ENCODE results near the gene BTG1. TPM values are rescaled to one million over a fixed set of nuclear protein-coding genes. Genes with fewer than 3 reads are reported as not detected.

Gene BTG1
- total and polyA plus RNA-seq, 4 donors: 25.7 to 86.9 (median 63.6) TPM

- intact Hi-C loops (cut with DNase I): no loop called here
- H3K36me3 ChIP-seq (ENCODE audit: control insufficient read depth in 1 of 2, insufficient read depth in 2 of 2, low read length in 1 of 2): no peaks in the 10 kb centered on the region
- peaks cover 0 to 2% of the 10 kb centered on the region in 2 donors for H3K4me1 ChIP-seq (ENCODE audit: control insufficient read depth in 1 of 2, insufficient read depth in 2 of 2, low read length in 2 of 2)
- no peak overlapping the region for H3K4me3 ChIP-seq (ENCODE audit: low read length in 2 of 2)
- no peaks in the 10 kb centered on the region for H3K27me3 ChIP-seq (ENCODE audit: control insufficient read depth in 1 of 2, insufficient read depth in 2 of 2, low read length in 1 of 2)
- ATAC-seq (ENCODE audit: low FRiP score) (no peak), DNase-seq (no peak)
- H3K27ac ChIP-seq (ENCODE audit: low read depth in 1 of 2, low read length in 2 of 2): no peak overlapping the region
- no peaks in the 10 kb centered on the region for H3K9me3 ChIP-seq (ENCODE audit: control insufficient read depth, low read length)
- WGBS, 2 donors: 72 to 99% methylated on average over 4 of the region's 4 CpGs
Measured at GRCh38 chr12:92122941-92123779, 22.5 kb downstream of the BTG1 start.

DNA sequence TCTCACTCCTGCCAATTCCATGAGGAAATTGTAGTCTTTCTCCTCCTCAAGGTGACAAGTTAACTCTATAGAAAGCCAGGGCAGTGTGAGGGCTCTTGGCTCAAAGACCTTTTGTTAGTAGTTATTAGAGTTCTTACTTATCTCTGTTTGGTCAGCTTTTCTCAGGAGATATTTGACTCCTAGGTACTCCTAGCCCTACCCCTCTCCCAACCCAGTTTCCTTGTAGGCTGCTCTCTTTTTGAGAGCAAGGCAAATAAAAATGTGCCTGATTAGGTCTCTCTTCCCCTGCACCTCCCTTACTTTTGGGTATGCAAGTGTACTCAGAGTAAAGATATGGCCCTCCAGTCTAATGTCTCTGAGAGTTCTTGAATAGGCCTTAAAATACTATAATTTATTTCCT, 23.8 kb downstream of the BTG1 start:
- DNase-seq (no peak), ATAC-seq (ENCODE audit: low FRiP score) (no peak)
- H3K9me3 ChIP-seq (ENCODE audit: control insufficient read depth, low read length): no peaks in the 10 kb centered on the region

GRCh38 chr12:92118826-92119536, 26.7 kb downstream of the BTG1 start:
- H3K4me1 ChIP-seq (ENCODE audit: control insufficient read depth in 1 of 2, insufficient read depth in 2 of 2, low read length in 2 of 2): peaks cover 0 to 2% of the 10 kb centered on the region in 2 donors
- 93 to 96% methylated on average over 2 of the region's 2 CpGs for WGBS, 2 donors
- DNase-seq: no peak
- intact Hi-C loops (cut with DNase I): no loop called here
- H3K36me3 ChIP-seq (ENCODE audit: control insufficient read depth in 1 of 2, insufficient read depth in 2 of 2, low read length in 1 of 2): no peaks in the 10 kb centered on the region
- H3K27me3 ChIP-seq (ENCODE audit: control insufficient read depth in 1 of 2, insufficient read depth in 2 of 2, low read length in 1 of 2): no peaks in the 10 kb centered on the region
- no peaks in the 10 kb centered on the region for H3K9me3 ChIP-seq (ENCODE audit: control insufficient read depth, low read length)
- no peak overlapping the region for H3K4me3 ChIP-seq (ENCODE audit: low read length in 2 of 2)
- H3K27ac ChIP-seq (ENCODE audit: low read depth in 1 of 2, low read length in 2 of 2): no peak overlapping the region
- ATAC-seq (ENCODE audit: low FRiP score): no peak

More for the DNA sequence above, 23.8 kb downstream of the BTG1 start:
- Histone ChIP-seq H3K27ac (ENCODE audit: low read depth in 1 of 2, low read length in 2 of 2) (no peak overlapping the region), H3K4me1 (ENCODE audit: control insufficient read depth in 1 of 2, insufficient read depth in 2 of 2, low read length in 2 of 2) (peaks cover 0 to 2% of the 10 kb centered on the region in 2 donors), H3K27me3 (ENCODE audit: control insufficient read depth in 1 of 2, insufficient read depth in 2 of 2, low read length in 1 of 2) (no peaks in the 10 kb centered on the region), H3K36me3 (ENCODE audit: control insufficient read depth in 1 of 2, insufficient read depth in 2 of 2, low read length in 1 of 2) (no peaks in the 10 kb centered on the region), H3K4me3 (ENCODE audit: low read length in 2 of 2) (no peak overlapping the region)
- intact Hi-C loops (cut with DNase I): no loop called here

DNA sequence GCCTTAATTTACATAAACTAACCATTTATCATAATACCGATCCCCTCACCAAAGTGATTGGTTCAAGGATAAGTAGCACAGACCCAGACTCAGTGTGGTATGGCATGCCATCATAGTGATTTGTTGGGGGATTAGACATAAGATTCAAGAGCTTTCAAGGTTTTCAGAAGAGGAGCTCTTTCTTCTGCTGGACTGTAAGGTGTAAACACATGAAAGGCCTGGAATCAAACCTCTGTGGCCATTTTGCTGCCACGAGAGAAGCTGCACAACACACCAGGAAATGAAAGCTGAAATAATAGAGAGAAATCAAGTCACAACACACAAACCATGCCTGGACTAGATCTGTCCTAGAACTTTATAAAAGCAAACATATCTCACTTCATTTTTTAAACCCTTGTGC, 30.8 kb downstream of the BTG1 start:
- no peak for DNase-seq
- H3K9me3 ChIP-seq (ENCODE audit: control insufficient read depth, low read length): no peaks in the 10 kb centered on the region
- 97 to 98% methylated on average over 2 of the region's 2 CpGs for WGBS, 2 donors
- intact Hi-C loops (cut with DNase I): no loop called here
- H3K27me3 ChIP-seq (ENCODE audit: control insufficient read depth in 1 of 2, insufficient read depth in 2 of 2, low read length in 1 of 2): no peaks in the 10 kb centered on the region
- no peaks in the 10 kb centered on the region for H3K36me3 ChIP-seq (ENCODE audit: control insufficient read depth in 1 of 2, insufficient read depth in 2 of 2, low read length in 1 of 2)
- ATAC-seq (ENCODE audit: low FRiP score): no peak
- no peak overlapping the region for H3K27ac ChIP-seq (ENCODE audit: low read depth in 1 of 2, low read length in 2 of 2)
- H3K4me1 ChIP-seq (ENCODE audit: control insufficient read depth in 1 of 2, insufficient read depth in 2 of 2, low read length in 2 of 2): no peaks in the 10 kb centered on the region
- no peak overlapping the region for H3K4me3 ChIP-seq (ENCODE audit: low read length in 2 of 2)

DNA sequence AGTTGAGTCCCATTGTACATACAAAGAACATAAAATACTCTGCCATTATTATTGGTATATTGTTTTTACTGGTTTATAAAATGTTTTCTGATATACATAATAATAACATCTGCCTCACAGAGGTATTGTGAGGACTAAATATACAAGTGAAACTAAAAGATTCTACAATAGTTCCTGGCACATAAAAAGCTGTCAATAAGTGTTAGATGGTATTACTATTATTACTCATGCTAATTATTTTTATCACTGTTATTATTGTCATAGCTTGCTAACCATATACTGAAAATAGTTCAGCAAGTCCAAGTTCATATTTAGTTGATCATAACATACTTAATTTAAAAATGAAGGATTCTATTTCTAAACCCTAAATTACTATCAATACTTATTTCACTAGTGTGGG, 34.4 kb downstream of the BTG1 start:
- H3K4me3 ChIP-seq (ENCODE audit: low read length in 2 of 2): no peak overlapping the region
- no peak for ATAC-seq (ENCODE audit: low FRiP score)
- H3K4me1 ChIP-seq (ENCODE audit: control insufficient read depth in 1 of 2, insufficient read depth in 2 of 2, low read length in 2 of 2): no peaks in the 10 kb centered on the region
- no peak overlapping the region for H3K27ac ChIP-seq (ENCODE audit: low read depth in 1 of 2, low read length in 2 of 2)
- H3K27me3 ChIP-seq (ENCODE audit: control insufficient read depth in 1 of 2, insufficient read depth in 2 of 2, low read length in 1 of 2): no peaks in the 10 kb centered on the region
- H3K9me3 ChIP-seq (ENCODE audit: control insufficient read depth, low read length): no peaks in the 10 kb centered on the region
- intact Hi-C loops (cut with DNase I): no loop called here
- DNase-seq: no peak
- no peaks in the 10 kb centered on the region for H3K36me3 ChIP-seq (ENCODE audit: control insufficient read depth in 1 of 2, insufficient read depth in 2 of 2, low read length in 1 of 2)

DNA sequence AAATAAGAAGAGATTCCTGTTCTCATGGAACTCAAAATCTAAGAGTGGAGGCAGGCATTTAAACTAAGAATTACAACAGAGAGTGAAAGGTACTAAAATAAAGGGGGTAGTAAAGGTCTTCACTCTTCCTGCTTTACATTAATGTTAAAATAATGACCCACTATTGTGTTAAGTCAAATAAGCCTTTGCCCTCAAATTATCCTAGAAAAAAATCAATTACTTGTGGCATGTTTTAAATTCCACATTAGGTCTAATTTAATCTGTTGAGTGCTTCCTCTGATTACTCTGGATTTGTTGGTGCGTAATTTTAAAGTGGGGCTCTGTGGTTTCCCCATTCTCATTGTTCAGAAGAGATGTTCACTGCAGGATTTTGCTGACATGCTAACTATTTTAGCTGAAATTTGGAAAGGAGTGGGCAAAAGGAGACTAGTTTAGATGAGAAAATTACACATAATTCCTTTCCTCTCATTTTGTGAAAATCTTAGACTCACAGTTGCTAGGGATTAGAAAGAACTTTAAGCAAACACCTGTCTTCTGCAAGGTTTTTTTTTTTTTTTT, 35.5 kb downstream of the BTG1 start:
- H3K27ac ChIP-seq (ENCODE audit: low read depth in 1 of 2, low read length in 2 of 2): no peak overlapping the region
- H3K27me3 ChIP-seq (ENCODE audit: control insufficient read depth in 1 of 2, insufficient read depth in 2 of 2, low read length in 1 of 2): no peaks in the 10 kb centered on the region
- no peak for DNase-seq
- ATAC-seq (ENCODE audit: low FRiP score): no peak
- 96 to 97% methylated on average over 1 of the region's 1 CpG for WGBS, 2 donors
- no peaks in the 10 kb centered on the region for H3K9me3 ChIP-seq (ENCODE audit: control insufficient read depth, low read length)
- no peaks in the 10 kb centered on the region for H3K4me1 ChIP-seq (ENCODE audit: control insufficient read depth in 1 of 2, insufficient read depth in 2 of 2, low read length in 2 of 2)
- no peak overlapping the region for H3K4me3 ChIP-seq (ENCODE audit: low read length in 2 of 2)
- H3K36me3 ChIP-seq (ENCODE audit: control insufficient read depth in 1 of 2, insufficient read depth in 2 of 2, low read length in 1 of 2): no peaks in the 10 kb centered on the region
- intact Hi-C loops (cut with DNase I): no loop called here

DNA sequence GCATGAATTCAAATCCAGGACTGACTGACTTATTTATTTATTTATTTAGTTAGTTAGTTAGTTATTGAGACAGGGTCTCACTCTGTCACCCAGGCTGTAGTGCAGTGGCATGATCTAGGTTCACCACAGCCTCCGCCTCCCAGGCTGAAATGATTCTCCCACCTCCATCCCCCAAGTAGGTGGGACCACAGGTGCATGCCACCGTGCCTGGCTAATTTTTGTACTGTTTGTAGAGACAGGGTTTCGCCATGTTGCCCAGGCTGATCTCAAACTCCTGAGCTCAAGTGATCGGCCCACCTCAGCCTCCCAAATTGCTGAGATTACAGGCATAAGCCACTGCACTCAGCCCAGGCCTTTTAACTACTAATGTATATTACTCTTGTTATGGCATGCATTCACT, 36.0 kb downstream of the BTG1 start:
- no peak for ATAC-seq (ENCODE audit: low FRiP score)
- 95 to 97% methylated on average over 4 of the region's 4 CpGs for WGBS, 2 donors
- intact Hi-C loops (cut with DNase I): no loop called here

DNA sequence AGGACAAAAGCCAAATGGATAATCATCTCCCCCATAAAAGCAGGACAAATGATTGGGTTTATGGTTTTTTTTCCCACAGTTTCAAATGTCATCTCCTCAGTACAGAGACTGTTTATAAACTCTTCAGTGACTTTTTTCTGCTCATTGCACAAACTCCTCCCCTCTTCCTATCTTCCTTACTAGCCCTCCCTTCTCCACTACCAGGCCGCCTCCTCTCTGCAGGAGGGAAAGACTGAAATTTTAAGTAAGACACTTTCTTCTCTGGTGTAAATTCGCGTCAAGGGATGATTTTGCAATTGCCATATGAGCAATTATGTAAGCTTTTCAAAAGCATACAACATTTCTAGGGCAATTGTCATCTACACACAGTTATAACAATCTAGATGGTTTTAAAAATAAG, 37.0 kb downstream of the BTG1 start:
- no peak overlapping the region for H3K27ac ChIP-seq (ENCODE audit: low read depth in 1 of 2, low read length in 2 of 2)
- no peak overlapping the region for H3K4me3 ChIP-seq (ENCODE audit: low read length in 2 of 2)
- no peak for ATAC-seq (ENCODE audit: low FRiP score)
- intact Hi-C loops (cut with DNase I): no loop called here
- H3K9me3 ChIP-seq (ENCODE audit: control insufficient read depth, low read length): no peaks in the 10 kb centered on the region
- H3K36me3 ChIP-seq (ENCODE audit: control insufficient read depth in 1 of 2, insufficient read depth in 2 of 2, low read length in 1 of 2): no peaks in the 10 kb centered on the region
- no peaks in the 10 kb centered on the region for H3K27me3 ChIP-seq (ENCODE audit: control insufficient read depth in 1 of 2, insufficient read depth in 2 of 2, low read length in 1 of 2)
- 94 to 97% methylated on average over 3 of the region's 3 CpGs for WGBS, 2 donors
- H3K4me1 ChIP-seq (ENCODE audit: control insufficient read depth in 1 of 2, insufficient read depth in 2 of 2, low read length in 2 of 2): no peaks in the 10 kb centered on the region
- DNase-seq: no peak

More for the DNA sequence above, 36.0 kb downstream of the BTG1 start:
- Histone ChIP-seq H3K36me3 (ENCODE audit: control insufficient read depth in 1 of 2, insufficient read depth in 2 of 2, low read length in 1 of 2) (no peaks in the 10 kb centered on the region), H3K9me3 (ENCODE audit: control insufficient read depth, low read length) (no peaks in the 10 kb centered on the region), H3K4me3 (ENCODE audit: low read length in 2 of 2) (no peak overlapping the region), H3K27me3 (ENCODE audit: control insufficient read depth in 1 of 2, insufficient read depth in 2 of 2, low read length in 1 of 2) (no peaks in the 10 kb centered on the region), H3K27ac (ENCODE audit: low read depth in 1 of 2, low read length in 2 of 2) (no peak overlapping the region), H3K4me1 (ENCODE audit: control insufficient read depth in 1 of 2, insufficient read depth in 2 of 2, low read length in 2 of 2) (no peaks in the 10 kb centered on the region)
- DNase-seq: no peak

Data from aorta (tissue), 5 donors.